ENCODE results near the gene PDE5A.

GRCh38 chr4:119580293-119580692 is 48.3 kb downstream of the PDE5A start:
- no peak for TF ChIP-seq EZH2 (IDR thresholded peaks at IDR 0.05; ENCODE audit: insufficient read depth, poor library complexity, severe bottlenecking)
- no peak for TF ChIP-seq EZH2phosphoT487 (IDR thresholded peaks at IDR 0.05; ENCODE audit: insufficient read depth, low read depth)

All from GM23248 (cell line).